ENCODE results near the gene RTN4RL2.
"Not testable (repeated sequence)": the region's sequence is repeated elsewhere in the genome, so short reads cannot be mapped to it uniquely, and the experiment has no call there.

RTN4RL2 gene

DNA sequence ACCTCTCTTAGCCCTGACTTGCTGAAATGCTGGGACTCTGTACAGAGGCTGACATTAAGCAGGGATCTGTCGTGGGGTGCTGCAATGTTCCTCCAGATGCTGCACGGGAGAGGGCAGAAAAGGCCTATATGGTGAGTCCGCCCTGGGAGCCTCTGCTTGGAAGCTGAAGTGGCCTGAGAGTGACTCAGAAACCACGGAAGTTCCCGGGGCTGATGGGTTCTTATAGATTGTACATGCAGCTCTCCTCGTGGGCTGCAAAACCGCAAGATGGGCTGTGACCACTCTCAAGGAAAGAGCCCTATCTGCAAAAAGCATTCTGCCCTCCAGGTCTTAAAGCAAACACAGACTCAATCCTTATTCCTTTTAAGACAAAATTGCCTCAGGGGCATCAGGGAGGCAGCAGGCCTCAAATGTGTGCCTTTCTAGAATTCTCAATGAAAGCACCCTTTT is 27.6 kb upstream of the RTN4RL2 start:
- no peak for DNase-seq (ENCODE audit: low spot score)

DNA sequence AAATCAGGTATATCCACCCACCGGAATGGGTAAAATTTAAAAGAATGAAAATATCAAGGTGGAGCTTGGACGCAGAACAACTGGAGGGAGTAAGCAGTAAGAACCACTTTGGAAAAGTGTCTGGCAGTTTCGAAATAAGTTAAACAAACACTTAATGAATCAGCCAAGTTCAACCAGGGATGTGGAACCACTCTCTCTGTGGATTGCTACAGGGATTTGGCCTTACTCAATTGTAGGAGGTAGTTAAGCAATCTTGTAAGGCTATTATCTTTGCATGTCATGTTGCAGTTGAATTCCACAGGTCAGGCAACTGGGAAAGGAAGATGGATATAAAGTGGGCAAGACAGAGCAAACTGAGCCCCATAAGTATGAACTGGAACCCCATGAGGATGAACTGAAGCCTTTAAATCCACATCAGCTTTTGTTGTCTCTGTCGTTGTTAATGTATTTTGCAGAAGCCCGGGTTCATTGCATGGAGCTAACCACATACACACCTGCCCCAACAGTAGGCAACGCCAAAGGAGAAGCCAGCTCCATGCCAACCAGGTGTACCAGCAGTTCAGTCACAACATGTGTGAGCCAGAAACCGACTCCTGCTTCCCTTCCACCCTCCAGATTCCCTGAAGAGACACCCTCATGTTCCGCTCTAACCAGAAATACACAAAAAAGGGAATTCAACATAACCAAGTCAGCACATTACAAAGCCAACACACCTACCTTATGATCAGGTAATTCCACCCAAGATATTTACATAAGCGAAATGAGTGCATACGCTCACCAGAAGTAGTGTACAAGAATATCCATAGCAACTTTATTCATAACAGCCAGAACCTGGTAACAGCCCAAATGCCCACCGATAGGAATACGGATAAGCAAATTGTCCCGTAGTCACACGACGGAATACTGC is 25.4 kb upstream of the RTN4RL2 start:
- DNase-seq (ENCODE audit: low spot score), result no peak

DNA sequence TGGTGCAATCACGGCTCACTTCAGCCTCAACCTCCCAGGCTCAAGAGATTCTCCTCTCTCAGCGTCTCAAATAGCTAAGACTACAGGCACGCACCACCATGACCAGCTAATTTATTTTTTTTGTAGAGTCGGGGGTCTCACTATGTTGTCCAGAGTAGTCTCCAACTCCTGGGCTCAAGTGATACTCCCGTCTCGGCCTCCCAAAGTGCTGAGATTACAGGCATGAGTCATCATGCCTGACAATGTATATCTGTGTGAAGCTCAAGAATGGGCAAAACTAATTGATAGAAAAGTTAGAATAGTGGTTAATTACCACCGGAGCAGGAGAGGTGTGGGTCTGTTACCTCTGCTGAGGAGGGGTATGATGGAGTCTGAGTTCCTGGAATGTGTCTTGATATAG is 24.3 kb upstream of the RTN4RL2 start:
- DNase-seq (ENCODE audit: low spot score), result no peak

DNA sequence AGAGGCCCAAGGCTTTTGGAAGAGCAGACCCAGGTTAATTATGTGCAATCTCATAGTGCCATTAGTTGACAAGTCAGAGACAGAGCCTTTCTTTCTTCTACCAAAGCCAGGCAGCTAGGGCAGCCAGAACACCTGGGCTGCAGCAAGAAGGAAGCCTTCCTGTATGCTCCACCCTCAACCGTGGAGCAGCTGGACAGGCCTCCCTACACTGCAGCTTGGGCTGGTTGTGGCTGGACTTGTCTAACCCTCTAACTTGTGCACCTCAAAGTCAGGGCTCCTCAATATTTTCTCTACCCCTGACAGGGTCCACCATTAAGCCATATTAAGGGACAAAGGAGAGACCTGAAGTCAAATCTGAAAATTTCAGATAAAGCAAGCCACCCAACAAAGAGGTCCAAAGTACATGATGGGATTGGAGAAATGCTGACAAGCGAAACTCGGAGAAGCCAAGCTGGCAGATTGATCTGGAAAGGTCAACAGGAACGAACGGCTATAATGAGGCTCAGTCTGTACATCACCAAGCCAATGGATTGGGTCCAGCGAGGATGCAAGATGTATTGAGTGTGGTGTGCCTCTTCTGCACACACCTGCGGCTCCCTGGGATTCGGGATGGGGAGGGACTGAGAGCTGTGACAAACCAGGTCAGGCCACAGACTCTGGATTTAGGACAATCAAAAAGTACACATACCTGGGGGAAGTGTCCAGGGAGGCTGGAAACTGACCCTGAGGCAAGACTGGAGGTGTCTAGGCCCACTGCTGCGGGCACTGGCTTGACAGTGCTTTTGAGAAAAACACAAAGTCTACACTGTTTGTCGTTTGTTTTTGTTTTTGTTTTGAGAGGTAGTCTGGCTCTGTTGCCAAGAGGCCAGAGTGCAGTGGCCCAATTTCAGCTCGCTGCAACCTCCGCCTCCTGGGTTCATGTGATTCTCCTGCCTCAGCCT is 21.7 kb upstream of the RTN4RL2 start:
- no peak for DNase-seq (ENCODE audit: low spot score)

DNA sequence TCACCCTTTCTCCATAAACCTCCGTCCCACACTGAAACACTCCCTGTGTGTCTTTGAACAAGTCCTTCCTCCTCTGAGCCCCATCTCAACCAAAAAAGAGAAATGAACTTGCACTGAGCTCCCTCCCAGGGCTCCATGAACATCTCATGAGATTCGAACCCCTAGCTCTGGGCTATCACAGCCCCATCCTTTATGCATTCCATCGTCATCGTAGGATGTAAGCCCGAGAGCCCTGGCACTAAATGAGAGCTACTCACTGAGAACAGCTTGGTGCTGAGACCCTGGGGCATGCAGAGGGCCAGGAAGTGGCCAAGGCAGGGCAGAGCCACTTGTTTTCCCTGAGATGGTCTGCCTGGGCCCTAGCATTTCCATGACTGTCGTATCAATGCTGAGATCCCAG is 20.5 kb upstream of the RTN4RL2 start:
- DNase-seq (ENCODE audit: low spot score), result no peak

DNA sequence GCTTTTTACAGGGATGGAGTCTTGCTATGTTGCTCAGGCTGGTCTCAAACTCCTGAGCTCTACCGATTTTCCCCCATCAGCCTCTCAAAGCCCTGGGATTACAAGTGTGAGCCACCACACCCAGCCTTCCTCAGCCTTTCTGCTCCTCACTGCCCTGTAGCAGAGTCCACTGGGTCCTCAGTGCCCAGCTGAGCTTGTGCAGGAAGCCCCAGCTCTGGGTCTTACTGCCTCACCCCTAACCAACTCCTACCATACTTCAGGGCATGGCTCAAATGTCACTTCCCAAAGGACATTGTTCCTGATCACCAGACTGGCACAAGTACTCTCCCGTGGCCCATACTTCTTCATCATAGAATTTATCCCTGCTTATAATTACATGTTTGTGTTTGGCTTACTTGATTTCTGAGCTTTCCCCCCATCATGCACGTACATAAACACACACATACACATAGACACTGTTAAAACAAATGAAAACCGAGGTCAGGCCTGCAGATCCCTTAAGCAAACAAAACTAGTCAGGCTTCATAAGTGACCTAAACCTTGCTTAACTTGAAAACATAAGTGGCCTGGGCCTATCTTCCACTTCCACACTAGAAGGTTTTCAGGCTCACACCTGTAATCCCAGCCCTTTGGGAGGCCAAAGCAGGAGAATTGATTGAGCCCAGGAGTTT is 19.4 kb upstream of the RTN4RL2 start:
- no peak for DNase-seq (ENCODE audit: low spot score)

DNA sequence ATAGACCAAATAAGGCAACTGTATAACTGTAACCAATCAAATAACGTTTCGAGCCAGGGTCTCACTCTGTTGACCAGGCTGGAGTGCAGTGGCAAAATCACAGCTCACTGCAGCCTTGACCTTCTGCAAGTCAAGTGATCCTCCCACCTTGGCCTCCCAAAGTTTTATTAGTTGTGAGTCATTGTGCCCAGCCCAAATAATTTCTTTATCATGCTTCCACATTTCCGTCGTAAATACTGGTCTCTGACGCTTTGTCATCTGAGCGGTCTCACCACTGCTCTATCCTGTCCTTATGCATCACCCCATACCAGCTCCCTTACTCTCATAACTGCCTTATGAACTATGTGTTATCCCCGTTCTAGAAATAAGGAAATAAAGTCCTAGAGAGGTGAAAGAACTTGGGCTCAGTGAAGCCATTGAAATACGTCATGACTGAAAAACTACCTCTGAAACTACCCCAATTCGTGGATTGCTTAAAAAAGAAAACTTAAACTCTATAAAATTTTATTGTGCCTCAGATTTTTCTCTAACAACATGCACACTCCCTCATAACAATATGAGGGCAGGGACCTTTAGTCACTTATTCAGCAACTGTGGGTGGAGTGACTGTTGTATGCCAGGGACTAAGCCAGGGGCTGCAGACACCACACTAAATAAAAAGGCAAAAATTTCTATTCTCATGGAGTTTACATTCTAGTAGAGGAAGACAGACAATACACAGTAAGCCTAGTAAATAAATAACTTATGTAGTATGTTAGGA is 15.8 kb upstream of the RTN4RL2 start:
- DNase-seq (ENCODE audit: low spot score), result no peak

DNA sequence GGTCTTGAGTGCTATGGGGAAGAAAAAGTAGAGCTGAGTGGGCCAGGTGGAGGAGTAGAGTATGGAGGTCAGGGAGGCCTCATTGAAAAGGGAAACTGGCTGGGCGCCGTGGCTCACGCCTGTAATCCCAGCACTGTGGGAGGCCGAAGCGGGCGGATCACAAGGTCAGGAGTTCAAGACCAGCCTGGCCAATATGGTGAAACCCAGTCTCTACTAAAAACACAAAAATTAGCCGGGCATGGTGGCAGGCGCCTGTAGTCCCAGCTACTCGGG is 15.3 kb upstream of the RTN4RL2 start:
- not testable (repeated sequence) for DNase-seq (ENCODE audit: low spot score)

DNA sequence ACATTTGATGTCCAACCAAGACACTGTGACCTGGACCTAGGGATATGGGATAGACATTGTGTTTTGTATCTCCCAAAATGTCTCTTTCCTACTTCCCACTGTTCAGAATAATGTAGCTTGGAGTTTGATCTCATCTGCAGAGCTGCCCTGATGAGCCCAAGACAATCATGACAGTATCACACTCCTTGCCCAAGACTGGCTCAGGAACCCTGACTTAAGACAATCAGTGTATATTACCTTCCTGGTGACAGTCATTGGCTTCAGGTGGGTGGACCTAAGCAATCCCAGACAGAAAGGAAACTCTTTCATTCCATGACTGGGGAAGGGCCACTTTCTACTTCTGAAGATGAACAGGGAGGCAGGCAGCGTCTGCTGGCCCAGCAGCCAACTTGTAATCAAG is 14.3 kb upstream of the RTN4RL2 start:
- no peak for DNase-seq (ENCODE audit: low spot score)

DNA sequence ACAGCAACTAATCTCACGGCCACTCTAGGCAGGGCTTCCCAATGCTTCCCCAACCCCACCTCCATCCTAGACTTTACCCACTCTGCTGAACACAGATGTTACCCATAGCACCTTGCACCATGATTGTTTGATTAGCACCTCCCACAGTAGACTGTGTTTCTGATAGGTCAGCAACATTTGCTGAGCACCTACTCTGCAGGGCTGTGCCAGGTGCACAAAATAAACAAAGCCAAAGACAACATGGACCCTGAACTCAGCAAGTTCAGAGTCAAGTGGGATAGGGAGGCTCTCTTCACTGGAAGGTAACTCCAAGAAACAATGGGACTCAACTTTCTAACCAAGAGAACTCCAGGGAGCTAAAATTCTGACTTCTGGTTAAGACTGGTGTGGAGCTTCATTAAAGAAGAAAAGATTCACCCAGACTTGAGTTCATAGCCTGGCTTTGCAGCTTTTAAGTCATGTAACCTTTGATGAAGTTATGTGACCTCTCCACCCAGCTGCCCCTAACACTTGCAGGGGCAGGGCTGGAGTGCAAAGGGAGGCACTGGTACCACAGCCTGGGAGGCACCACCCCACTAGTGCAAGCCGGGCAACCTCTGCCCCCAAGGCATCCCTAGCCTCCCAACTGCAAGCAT is 6.7 kb upstream of the RTN4RL2 start:
- no peak for DNase-seq (ENCODE audit: low spot score)

DNA sequence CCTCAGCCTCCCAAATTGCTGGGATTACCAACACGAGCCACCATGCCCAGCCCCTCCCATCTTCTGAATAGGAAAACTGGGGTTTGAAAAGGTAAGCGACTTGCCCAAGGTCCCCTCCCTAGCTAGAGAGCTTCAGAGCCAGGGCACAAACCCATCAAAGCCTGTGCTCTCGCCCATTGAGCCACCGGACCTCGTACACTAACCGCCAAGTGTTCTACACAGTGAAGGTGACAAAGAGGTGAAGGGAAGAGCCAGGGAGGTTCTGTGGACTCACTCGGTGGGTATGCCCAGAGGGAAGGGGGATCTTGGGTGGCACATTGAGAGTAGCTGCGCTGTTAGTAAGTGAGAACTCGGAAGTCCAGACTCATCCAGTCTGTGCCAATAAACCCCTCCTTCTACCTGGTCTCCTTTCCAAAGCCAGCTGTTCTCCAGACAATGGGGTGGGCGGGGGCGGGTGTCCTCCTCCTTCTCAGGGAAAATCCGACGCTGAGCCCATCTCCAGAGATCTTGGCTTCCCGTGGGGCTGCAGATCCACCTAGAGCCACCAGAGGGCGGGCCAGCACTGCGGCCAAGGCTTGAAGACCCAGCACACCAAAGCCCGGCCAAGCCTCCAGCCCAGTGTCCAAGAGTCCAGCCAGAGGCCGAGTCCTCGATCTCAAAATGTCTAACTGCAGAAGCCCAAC is 3.2 kb upstream of the RTN4RL2 start:
- peak; percentile 92 for DNase-seq (ENCODE audit: low spot score)

DNA sequence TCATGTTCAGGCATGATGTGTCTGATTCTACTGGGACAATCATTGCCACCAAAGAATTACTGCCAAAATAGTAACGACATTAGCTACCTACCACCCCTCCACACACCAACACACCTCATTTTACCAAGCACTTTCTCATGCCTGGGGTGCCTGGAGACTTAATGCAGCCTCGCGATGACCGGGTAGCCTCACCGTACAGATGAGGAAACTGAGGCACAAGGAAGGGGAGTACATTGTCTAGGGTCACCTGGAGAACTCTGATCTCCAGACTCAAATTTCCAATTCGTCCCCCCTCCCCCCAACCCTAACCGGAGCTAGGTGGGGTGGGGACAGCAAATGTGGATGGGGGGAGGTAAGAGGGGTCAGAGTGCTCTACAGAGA is 2.7 kb upstream of the RTN4RL2 start:
- DNase-seq (ENCODE audit: low spot score), result no peak

DNA sequence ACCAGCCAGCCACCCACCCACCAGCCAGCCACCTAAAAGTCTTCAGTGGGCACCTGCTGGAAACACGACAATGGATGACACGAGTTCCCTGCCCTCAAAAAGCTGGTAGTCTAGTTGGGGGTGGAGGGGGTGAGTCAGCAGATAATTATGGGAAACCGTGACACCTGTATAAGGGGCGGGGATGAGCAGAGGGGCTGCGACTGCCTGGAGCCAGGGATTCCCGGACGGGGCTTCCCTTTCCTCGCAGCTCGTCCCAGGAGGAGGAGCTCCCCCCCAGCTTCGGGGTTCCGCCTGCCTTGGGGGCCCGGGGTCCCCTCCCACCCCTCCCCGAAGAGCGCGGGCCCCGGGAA is 2.3 kb upstream of the RTN4RL2 start:
- no peak for DNase-seq (ENCODE audit: low spot score)

DNA sequence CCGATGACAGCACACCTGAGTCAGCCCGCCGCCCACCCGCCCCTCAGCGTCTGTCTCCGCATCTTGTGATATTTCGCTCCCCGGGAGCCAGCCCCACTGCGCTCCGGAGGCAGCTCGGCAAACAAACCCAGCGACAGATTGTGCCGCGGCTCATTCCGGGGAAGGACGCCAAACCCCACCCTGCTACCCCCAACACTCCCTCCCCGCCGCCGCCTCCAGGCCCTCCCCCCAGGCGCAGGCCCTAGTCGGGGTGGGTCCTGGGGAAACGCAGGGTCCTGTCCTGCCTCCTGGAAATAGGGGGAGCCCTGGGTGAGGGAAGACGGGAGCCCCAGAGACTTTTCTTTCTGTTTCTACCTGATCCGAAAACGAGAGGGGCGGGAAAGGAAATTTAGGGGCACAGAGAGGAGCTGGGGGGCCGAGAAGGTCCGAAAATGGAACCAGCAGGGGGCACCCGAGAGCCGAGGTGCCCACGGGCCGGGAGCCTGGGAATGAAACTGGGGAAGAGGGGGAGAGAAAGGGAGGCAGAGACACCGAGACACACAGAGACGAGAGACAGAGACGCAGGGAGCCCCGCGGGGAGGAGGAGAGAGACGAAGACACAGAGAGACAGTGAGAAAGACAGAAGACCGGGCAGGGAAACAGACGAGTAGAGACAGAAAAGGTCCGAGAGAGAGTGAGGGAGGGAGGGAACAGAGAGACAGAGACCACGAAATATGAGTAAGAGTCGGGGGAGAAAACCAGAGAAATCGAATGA is 1.7 kb upstream of the RTN4RL2 start:
- DNase-seq (ENCODE audit: low spot score), result peak; percentile 78

DNA sequence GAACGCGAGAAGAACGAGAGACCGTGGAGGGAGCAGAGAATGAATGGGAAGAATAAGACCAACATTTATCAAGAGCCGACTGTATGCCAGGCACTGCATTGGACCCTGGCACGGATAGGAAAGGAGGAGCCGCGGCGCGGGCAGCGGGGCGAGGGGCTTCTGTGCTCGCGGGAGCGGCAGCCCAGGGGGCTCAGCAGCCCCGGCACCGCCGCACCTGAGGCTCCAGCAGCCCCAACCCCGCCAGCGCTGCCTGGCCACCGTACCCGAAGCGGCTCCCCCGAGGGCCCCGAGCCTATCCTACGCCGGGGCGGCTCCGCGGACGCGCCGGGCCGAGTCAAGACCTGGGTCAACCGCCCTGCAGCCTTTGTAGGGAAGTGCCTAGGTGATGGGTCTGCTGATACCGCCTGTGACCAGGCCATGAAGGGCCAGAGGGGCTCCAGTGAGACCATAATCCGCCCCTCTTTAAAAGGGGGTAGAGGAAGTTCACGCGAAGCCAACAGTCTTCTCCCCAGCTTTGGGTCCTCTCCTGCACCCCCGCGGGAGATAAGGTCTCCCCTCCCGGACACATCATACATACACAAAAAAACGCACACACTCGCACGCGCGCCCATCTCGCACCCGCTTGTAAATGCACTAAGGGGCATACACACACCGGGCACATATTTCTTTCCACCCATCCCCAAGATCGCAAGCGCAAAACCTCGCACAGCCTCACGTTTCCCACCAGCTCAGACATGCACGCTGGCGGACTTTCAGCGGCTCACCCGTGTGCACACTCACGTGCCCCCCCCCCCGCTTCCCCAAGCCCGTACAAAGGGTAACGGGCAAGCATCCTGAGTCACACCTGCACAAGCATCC is 935 bp upstream of the RTN4RL2 start:
- DNase-seq (ENCODE audit: low spot score), result no peak

DNA sequence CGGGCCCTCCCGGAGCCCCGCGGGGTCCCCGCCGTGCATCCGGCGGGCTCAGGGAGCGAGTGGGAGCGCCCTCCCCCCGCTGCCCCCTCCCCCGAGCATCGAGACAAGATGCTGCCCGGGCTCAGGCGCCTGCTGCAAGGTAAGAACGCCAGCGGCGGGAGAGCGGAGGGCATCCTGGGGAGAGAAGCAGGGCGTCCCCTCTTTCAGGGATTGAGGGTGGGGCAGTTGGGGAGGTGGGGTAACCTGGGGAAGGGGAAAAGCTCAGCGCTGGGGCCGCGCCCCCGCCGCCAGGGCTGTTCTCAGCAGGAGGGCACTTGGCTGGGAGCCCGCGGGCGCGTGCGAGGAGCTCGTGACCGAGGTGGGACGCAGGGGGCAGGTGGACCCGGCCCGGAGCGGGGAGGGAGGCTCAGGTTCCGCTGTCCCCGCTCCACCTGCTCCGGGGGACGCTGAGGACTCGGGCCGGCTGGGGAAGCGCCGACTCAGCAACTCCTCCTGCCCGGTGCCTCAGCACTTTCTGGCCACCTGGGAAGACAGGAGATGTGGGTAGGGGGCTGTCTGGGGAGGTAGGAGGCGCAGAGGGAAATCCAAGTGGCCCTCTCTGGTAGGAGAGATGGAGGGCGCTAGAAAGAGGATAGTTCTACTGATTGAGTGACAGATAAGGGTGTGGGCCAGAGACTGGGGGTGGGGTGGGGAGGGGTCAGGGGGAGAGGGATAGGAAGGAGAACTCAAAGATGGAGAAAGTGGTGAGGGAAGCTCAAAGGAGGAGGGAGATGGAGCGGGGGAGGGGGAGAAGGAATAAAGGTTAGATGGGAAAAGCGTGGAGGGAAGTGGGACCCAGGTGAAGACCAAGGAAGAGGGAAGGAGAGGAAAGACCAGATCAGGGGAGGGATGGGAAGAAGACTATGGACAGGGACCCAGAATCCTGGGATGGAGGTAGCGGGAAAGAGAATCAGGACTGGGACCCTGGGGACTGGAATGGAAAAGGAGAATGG is 726 bp downstream of the RTN4RL2 start:
- DNase-seq (ENCODE audit: low spot score), result no peak

DNA sequence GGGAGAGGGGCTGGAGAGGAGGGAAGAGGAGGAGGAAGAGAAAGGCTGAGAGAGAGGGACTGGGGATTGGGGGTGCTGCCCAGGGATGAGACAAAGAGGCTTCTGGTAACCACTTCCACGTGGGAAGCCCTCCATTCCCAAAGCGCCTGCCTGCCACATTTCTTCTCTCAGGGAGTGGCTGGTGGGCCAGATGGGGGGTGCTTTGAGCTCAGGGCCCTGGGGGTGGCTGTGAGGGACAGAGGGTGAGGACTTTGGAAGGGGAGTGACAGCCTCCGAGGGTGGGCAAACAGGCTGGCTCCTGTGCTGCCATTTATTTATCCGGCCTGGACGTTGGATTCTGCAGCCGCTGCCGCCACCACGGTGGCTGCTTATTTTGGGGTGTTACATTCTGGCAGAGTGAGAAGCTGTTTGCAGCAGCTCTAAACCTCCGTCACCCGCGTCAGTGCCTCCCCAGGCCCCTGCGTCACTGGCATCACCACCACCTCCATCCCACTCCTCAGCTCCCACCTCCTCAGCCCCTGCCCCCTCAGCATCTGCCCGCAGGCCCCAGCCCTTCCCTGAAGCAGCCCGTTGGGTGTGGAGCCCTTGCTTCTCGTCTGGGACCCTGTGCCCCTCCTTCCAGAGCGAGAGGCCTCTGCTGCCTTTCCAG is 1.6 kb downstream of the RTN4RL2 start:
- no peak for DNase-seq (ENCODE audit: low spot score)
